ENCODE results near the gene DDX24.

The DDX24 gene

GRCh38 chr14:94113908-94114588, 33.0 kb upstream of the DDX24 start:
- no peak overlapping the region for H3K4me3 ChIP-seq (ENCODE audit: low read depth, low read length)
- DNase-seq (ENCODE audit: low read depth): no peak
- TF ChIP-seq CTCF (IDR thresholded peaks at IDR 0.05; ENCODE audit: low read depth, low read length): no peak
- no peak for TF ChIP-seq MYC (IDR thresholded peaks at IDR 0.05; ENCODE audit: low read depth, low read length)
- no peak for TF ChIP-seq MAX (IDR thresholded peaks at IDR 0.05; ENCODE audit: low read depth, low read length)
- no peak for TF ChIP-seq POLR2A (IDR thresholded peaks at IDR 0.05; ENCODE audit: extremely low read depth, insufficient read length)

- no peak overlapping the region for H3K4me3 ChIP-seq (ENCODE audit: low read depth, low read length)
- TF ChIP-seq MAX (IDR thresholded peaks at IDR 0.05; ENCODE audit: low read depth, low read length) (no peak), CTCF (IDR thresholded peaks at IDR 0.05; ENCODE audit: low read depth, low read length) (no peak), MYC (IDR thresholded peaks at IDR 0.05; ENCODE audit: low read depth, low read length) (no peak), POLR2A (IDR thresholded peaks at IDR 0.05; ENCODE audit: extremely low read depth, insufficient read length) (no peak)
- no peak for DNase-seq (ENCODE audit: low read depth)
Observed at GRCh38 chr14:94113490-94113889, 32.5 kb upstream of the DDX24 start.

- TF ChIP-seq POLR2A (IDR thresholded peaks at IDR 0.05; ENCODE audit: extremely low read depth, insufficient read length) (no peak), MYC (IDR thresholded peaks at IDR 0.05; ENCODE audit: low read depth, low read length) (no peak), MAX (IDR thresholded peaks at IDR 0.05; ENCODE audit: low read depth, low read length) (no peak), CTCF (IDR thresholded peaks at IDR 0.05; ENCODE audit: low read depth, low read length) (no peak)
- no peak for DNase-seq (ENCODE audit: low read depth)
- H3K4me3 ChIP-seq (ENCODE audit: low read depth, low read length): no peak overlapping the region
Observed at GRCh38 chr14:94113073-94113472, 32.1 kb upstream of the DDX24 start.

- no peak overlapping the region for H3K4me3 ChIP-seq (ENCODE audit: low read depth, low read length)
- TF ChIP-seq POLR2A (IDR thresholded peaks at IDR 0.05; ENCODE audit: extremely low read depth, insufficient read length): no peak
- TF ChIP-seq CTCF (IDR thresholded peaks at IDR 0.05; ENCODE audit: low read depth, low read length): no peak
- no peak for TF ChIP-seq MAX (IDR thresholded peaks at IDR 0.05; ENCODE audit: low read depth, low read length)
- DNase-seq (ENCODE audit: low read depth): no peak
Observed at GRCh38 chr14:94112513-94113063, 31.6 kb upstream of the DDX24 start.

- TF ChIP-seq POLR2A (IDR thresholded peaks at IDR 0.05; ENCODE audit: extremely low read depth, insufficient read length): no peak
- TF ChIP-seq CTCF (IDR thresholded peaks at IDR 0.05; ENCODE audit: low read depth, low read length): no peak
- TF ChIP-seq MAX (IDR thresholded peaks at IDR 0.05; ENCODE audit: low read depth, low read length): no peak
- no peak for TF ChIP-seq MYC (IDR thresholded peaks at IDR 0.05; ENCODE audit: low read depth, low read length)
- H3K4me3 ChIP-seq (ENCODE audit: low read depth, low read length): no peak overlapping the region
- no peak for DNase-seq (ENCODE audit: low read depth)
Observed at GRCh38 chr14:94111276-94112095, 30.5 kb upstream of the DDX24 start.
